COR-L47 (cell line): Measurements from ENCODE around the gene CLPSL2.
A peak's percentile ranks its signal among the peaks of the same experiment; 100 is the strongest.
"Not testable (repeated sequence)": the region's sequence is repeated elsewhere in the genome, so short reads cannot be mapped to it uniquely, and the experiment has no call there.

ENCODE experiments used
- DNase-seq: peaks from one replicate; lab custom pipeline; 2025; lab: John Stamatoyannopoulos, UW

The CLPSL2 gene

GRCh38 chr6:35776364-35777215 lies at the start of gene CLPSL2:
CLPSL2 (plus strand) TSS chr6:35776598; CDS start chr6:35776619, 21 bp downstream.
- DNase-seq = no peak

- DNase-seq = peak; percentile 70
Measured at GRCh38 chr6:35727231-35727934, 49.0 kb upstream of the CLPSL2 start.

- peak; percentile 78 for DNase-seq
Measured at GRCh38 chr6:35727935-35728682, 48.3 kb upstream of the CLPSL2 start.

GRCh38 chr6:35728683-35729678 lies 47.4 kb upstream of the CLPSL2 start:
- no peak for DNase-seq

- no peak for DNase-seq
Measured at GRCh38 chr6:35729722-35730121, 46.7 kb upstream of the CLPSL2 start.

GRCh38 chr6:35730745-35731413 lies 45.5 kb upstream of the CLPSL2 start:
- DNase-seq = no peak

GRCh38 chr6:35731414-35731735 lies 45.0 kb upstream of the CLPSL2 start:
- DNase-seq = peak; percentile 84

GRCh38 chr6:35731736-35732532 lies 44.5 kb upstream of the CLPSL2 start:
- peak; percentile 68 for DNase-seq

GRCh38 chr6:35733633-35734032 lies 42.8 kb upstream of the CLPSL2 start:
- no peak for DNase-seq

- not testable (repeated sequence) for DNase-seq
Measured at GRCh38 chr6:35734319-35734718, 42.1 kb upstream of the CLPSL2 start.

- no peak for DNase-seq
Measured at GRCh38 chr6:35735452-35735851, 40.9 kb upstream of the CLPSL2 start.

- DNase-seq = peak; percentile 43
Measured at GRCh38 chr6:35736253-35736894, 40.0 kb upstream of the CLPSL2 start.

- no peak for DNase-seq
Measured at GRCh38 chr6:35736982-35737412, 39.4 kb upstream of the CLPSL2 start, which contains the start of gene ARMC12. ARMC12 (plus strand) TSS chr6:35737032; CDS start chr6:35737109, 77 bp downstream.

GRCh38 chr6:35737413-35738211 lies 38.8 kb upstream of the CLPSL2 start:
- peak; percentile 59 for DNase-seq

- DNase-seq = no peak
Measured at GRCh38 chr6:35739645-35740524, 36.5 kb upstream of the CLPSL2 start.

- DNase-seq = no peak
Measured at GRCh38 chr6:35742842-35743241, 33.6 kb upstream of the CLPSL2 start.

- DNase-seq = no peak
Measured at GRCh38 chr6:35745509-35745908, 30.9 kb upstream of the CLPSL2 start.
